GM21515 (cell line): ENCODE results near the gene NME5.
"Not testable (repeated sequence)": the region's sequence is repeated elsewhere in the genome, so short reads cannot be mapped to it uniquely, and the experiment has no call there.

Experiments used
- ATAC-seq: cut with Tn5 transposase; IDR thresholded peaks from one replicate; pipeline ENCODE4 v1.9.1; 2021; ENCODE audit not compliant: unreplicated experiment

The NME5 gene

GRCh38 chr5:138138949-138139780 lies at the start of gene NME5:
TSS of gene NME5 (minus strand) at chr5:138139428. CDS start at chr5:138138780, 648 bp downstream.
- ATAC-seq: no peak

GRCh38 chr5:138188626-138189025 lies 49.4 kb upstream of the NME5 start:
- ATAC-seq: no peak

- ATAC-seq: no peak
These were observed 46.8 kb upstream of the NME5 start for GRCh38 chr5:138186002-138186447.

GRCh38 chr5:138182808-138183207 lies 43.6 kb upstream of the NME5 start:
- no peak for ATAC-seq

GRCh38 chr5:138180841-138181240 lies 41.6 kb upstream of the NME5 start:
- ATAC-seq: no peak

- no peak for ATAC-seq
These were observed 41.1 kb upstream of the NME5 start for GRCh38 chr5:138180183-138180782.

DNA sequence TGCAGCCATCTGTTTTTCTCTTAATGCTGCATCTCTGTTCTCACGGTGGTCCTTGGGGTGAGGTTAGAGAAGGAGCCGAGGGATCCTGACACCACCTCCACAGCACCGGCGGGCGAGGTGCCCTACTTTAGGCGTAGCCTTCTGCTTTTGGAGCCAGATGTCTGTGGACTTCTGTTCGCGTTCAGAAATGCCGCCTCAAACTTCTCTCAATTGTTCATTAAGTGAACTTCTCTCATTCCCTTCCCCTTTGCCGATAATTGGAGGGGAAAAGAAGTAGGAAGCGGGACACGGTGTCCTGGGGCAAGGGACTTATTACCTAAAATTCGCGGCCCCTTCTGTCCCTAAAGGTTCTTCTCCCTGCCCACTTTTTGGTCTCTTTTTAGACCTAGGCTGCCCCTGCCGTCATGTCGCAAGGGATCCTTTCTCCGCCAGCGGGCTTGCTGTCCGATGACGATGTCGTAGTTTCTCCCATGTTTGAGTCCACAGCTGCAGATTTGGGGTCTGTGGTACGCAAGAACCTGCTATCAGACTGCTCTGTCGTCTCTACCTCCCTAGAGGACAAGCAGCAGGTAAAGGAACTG lies 40.1 kb upstream of the NME5 start:
- no peak for ATAC-seq

GRCh38 chr5:138178516-138179276 lies 39.5 kb upstream of the NME5 start, which contains the start of the genes BRD8 and KIF20A:
TSS of gene BRD8 (minus strand) at chr5:138178630. CDS start at chr5:138178614, 16 bp downstream.
TSS of gene KIF20A (plus strand) at chr5:138179112. CDS start at chr5:138179681, 569 bp downstream.
- peak; percentile 82 for ATAC-seq

- ATAC-seq: no peak
These were observed 38.8 kb upstream of the NME5 start for GRCh38 chr5:138177941-138178515.

- no peak for ATAC-seq
These were observed 31.1 kb upstream of the NME5 start for GRCh38 chr5:138170299-138170698.

- no peak for ATAC-seq
These were observed 29.9 kb upstream of the NME5 start for GRCh38 chr5:138169124-138169523.

DNA sequence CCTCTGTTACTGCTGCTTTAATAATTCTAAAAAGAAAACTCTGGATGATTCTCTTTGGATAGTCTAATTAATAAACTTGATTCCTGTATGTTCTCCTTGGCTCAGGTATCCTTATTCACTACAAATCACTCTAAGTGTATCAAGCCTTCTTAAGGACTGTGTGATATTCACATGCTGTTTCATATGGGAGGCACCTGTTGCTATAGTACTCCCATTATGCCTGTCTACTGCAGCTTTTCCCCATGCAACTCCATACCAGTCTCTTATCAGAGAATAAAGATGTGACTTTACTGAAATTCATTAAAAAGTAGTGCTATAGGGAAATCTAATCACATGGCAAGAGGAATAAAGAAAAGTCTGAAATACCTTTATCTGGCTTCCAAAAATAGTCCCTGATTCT lies 24.5 kb upstream of the NME5 start:
- no peak for ATAC-seq

- ATAC-seq: no peak
These were observed 21.5 kb upstream of the NME5 start for GRCh38 chr5:138160706-138161105.

DNA sequence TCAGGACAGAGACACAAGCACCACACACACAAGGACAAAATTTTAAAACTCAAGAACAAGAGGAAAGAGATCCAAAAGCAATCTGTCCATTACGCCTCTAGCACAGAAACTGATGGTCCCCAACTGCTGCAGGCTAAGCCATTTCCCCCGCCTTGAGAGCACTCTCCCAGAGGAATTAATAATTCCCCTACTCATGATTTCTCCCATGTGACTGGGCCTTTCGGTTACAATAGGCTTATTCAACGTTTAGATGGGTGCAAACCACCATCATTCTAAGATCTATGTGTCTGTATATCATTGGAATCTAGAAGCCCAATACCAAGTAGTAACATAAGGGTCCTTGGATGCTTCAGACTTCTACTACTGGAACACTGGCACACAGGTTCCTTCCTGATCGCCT lies 20.4 kb upstream of the NME5 start:
- no peak for ATAC-seq

- no peak for ATAC-seq
These were observed 18.4 kb upstream of the NME5 start for GRCh38 chr5:138157626-138158025.

DNA sequence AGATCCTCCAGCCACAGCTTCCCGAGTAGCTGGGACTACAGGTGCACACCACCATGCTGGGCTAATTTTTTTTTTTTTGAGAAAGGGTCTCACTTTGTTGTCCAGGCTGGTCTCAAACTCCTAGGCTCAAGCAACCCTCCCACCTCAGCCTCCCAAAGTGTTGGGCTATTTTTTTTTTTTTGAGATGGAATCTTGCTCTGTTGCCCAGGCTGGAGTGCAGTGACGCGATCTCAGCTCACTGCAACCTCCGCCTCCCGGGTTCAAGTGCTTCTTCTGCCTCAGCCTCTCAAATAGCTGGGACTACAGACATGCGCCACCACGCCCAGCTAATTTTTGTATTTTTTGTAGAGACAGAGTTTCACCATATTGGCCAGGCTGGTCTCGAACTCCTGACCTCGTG lies 16.7 kb upstream of the NME5 start:
- ATAC-seq: not testable (repeated sequence)

DNA sequence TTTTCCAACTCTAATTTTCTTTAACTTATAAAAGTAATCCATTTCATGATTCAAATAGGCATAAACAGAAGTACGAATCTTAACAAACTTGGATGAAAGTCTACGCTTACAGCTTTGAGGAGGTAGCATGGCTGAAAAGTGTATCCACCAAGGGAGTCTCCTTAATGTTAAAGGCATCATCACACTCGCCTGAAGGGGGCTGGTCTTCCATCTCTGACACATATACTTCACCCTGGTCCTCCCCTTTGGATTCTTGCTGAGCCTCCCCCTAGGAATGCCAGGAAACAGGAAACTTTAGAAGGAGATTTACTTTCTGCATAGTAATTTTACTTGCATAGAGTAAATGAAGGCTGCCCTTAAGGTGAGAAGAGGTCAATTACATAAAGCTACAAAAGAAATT lies 10.3 kb upstream of the NME5 start:
- no peak for ATAC-seq

DNA sequence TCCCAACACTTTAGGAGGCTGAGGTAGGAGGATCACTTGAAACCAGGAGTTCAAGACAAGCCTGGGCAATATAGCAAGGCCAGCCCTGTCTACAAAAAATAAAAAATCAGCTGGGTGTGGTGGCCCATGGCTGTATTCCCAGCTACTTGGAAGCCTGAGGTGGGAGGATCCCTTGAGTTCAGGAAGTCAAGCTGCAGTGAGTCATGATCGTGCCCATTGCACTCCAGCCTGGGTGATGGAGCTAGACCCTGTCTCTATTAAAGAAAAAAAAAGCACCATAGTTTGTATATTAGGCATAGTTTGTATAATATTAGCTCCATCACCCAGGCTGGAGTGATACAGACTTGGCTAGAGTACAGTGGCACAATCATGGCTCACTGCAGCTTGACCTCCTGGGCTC lies 9.6 kb upstream of the NME5 start:
- ATAC-seq: no peak

- ATAC-seq: not testable (repeated sequence)
These were observed 4.3 kb upstream of the NME5 start for GRCh38 chr5:138143578-138143977.

DNA sequence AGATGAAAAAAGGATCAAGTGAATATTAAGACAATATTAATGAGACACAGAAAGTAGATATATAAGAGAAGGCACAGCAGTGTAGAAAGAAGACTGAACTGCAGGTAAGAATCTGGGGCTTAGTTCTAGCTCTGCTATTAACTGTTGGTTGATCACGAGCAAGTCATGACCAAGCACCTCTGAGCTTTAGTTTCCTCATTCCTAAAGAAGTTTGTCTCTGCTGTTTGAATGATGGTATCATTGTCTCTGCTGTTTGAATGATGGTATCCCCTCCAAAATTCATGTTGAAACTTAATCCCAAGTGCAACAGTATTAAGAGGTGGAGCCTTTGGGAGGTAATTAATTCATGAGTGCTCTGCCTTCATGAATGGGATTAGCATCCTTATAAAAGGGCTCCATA lies 2.5 kb upstream of the NME5 start:
- no peak for ATAC-seq

DNA sequence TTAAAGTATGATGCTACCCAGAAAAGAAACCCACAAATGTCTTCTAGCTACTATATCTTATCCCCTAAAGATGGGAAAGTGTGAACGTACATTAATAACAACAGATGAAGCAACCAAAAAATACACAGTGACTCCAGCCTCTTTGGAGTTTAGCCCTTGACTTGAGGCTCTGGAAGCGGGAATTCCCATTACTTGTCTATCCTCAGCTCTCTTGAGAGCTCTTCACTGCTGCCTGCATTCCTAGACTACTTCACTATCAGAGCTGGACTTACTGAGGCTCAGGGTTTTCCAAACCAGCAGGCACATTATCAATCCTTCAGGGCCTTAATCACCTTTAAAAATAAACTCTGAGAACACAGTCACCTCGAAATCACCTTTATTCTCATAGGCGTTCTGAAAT lies 1.0 kb upstream of the NME5 start:
- ATAC-seq: no peak
